Kidney epithelial cell (primary cell): ENCODE data around the gene RTP3. TPM values are rescaled to one million over a fixed set of nuclear protein-coding genes. Genes with fewer than 3 reads are reported as not detected.
"Not testable (repeated sequence)": the region's sequence is repeated elsewhere in the genome, so short reads cannot be mapped to it uniquely, and the experiment has no call there.

Experiments
- DNase-seq: peaks from one replicate; pipeline ENCODE4 v3.0.0-alpha.2; 2010; ENCODE audit warnings: low read depth
- H3K27me3 ChIP-seq: 2 replicates; pipeline ENCODE4 v1.6.0; 2011; ENCODE audit warnings: low read length; ENCODE audit not compliant: control insufficient read depth, insufficient read depth
- H3K36me3 ChIP-seq: 2 replicates; pipeline ENCODE4 v1.5.1; 2011; ENCODE audit warnings: low read length; ENCODE audit not compliant: control insufficient read depth, insufficient read depth
- H3K4me3 ChIP-seq: 2 replicates; pipeline ENCODE4 v1.5.1; 2011; ENCODE audit warnings: low read depth, mild to moderate bottlenecking, control low read depth, low read length
- CTCF ChIP-seq: IDR thresholded peaks from 2 replicates; pipeline ENCODE4 v1.5.1; 2011; ENCODE audit warnings: mild to moderate bottlenecking, moderate library complexity, low read length, control low read depth, inconsistent platforms; ENCODE audit not compliant: insufficient read depth, poor library complexity, severe bottlenecking
- total RNA-seq: library from RNA; depleted of rRNA; stranded (reverse); fragments of >200 nt; gene quantifications from 2 replicates; pipeline ENCODE4 v1.2.3, GENCODE V29; 2015

The RTP3 gene
- total RNA-seq, 1 donor from 2014 or later = not detected

GRCh38 chr3:46533091-46533490 is 35.3 kb downstream of the RTP3 start:
- Histone ChIP-seq H3K27me3 (no peaks in the 10 kb centered on the region), H3K4me3 (no peak overlapping the region), H3K36me3 (no peaks in the 10 kb centered on the region)
- no peak for TF ChIP-seq CTCF
- DNase-seq = no peak

- H3K4me3 ChIP-seq = no peak overlapping the region
- no peak for DNase-seq
- H3K27me3 ChIP-seq = no peaks in the 10 kb centered on the region
- H3K36me3 ChIP-seq = no peaks in the 10 kb centered on the region
- TF ChIP-seq CTCF = no peak
These were observed 38.0 kb downstream of the RTP3 start for GRCh38 chr3:46535746-46536145.

- no peaks in the 10 kb centered on the region for H3K36me3 ChIP-seq
- no peak overlapping the region for H3K4me3 ChIP-seq
- no peak for TF ChIP-seq CTCF
- H3K27me3 ChIP-seq = no peaks in the 10 kb centered on the region
- no peak for DNase-seq
These were observed 39.0 kb downstream of the RTP3 start for GRCh38 chr3:46536758-46537157.

- Histone ChIP-seq H3K36me3 (no peaks in the 10 kb centered on the region), H3K27me3 (no peaks in the 10 kb centered on the region), H3K4me3 (no peak overlapping the region)
- no peak for TF ChIP-seq CTCF
- no peak for DNase-seq
These were observed 39.5 kb downstream of the RTP3 start for GRCh38 chr3:46537316-46537715.

GRCh38 chr3:46537779-46538178 is 40.0 kb downstream of the RTP3 start:
- no peak overlapping the region for H3K4me3 ChIP-seq

GRCh38 chr3:46538425-46538802 is 40.6 kb downstream of the RTP3 start:
- not testable (repeated sequence) for H3K4me3 ChIP-seq, H3K27me3 ChIP-seq, DNase-seq, H3K36me3 ChIP-seq

More at GRCh38 chr3:46537779-46538178, 40.0 kb downstream of the RTP3 start:
- no peak for TF ChIP-seq CTCF
- no peaks in the 10 kb centered on the region for H3K27me3 ChIP-seq
- no peak for DNase-seq
- H3K36me3 ChIP-seq = no peaks in the 10 kb centered on the region
